ENCODE data around the gene MSH2.
A peak's percentile ranks its signal among the peaks of the same experiment; 100 is the strongest.
"Not testable (repeated sequence)": the region's sequence is repeated elsewhere in the genome, so short reads cannot be mapped to it uniquely, and the experiment has no call there.

Gene MSH2

DNA sequence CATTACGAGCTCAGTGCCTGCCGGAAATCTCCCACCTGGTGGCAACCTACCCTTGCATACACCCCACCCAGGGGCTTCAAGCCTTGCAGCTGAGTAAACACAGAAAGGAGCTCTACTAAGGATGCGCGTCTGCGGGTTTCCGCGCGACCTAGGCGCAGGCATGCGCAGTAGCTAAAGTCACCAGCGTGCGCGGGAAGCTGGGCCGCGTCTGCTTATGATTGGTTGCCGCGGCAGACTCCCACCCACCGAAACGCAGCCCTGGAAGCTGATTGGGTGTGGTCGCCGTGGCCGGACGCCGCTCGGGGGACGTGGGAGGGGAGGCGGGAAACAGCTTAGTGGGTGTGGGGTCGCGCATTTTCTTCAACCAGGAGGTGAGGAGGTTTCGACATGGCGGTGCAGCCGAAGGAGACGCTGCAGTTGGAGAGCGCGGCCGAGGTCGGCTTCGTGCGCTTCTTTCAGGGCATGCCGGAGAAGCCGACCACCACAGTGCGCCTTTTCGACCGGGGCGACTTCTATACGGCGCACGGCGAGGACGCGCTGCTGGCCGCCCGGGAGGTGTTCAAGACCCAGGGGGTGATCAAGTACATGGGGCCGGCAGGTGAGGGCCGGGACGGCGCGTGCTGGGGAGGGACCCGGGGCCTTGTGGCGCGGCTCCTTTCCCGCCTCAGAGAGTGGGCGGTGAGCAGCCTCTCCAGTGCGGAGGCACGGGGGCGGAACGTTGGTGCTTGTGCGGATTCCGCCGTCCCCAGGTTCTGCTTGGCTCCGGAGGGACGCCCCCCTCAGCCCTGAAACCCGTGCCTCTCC, at the start of gene MSH2:
Gene MSH2 (plus strand): TSS at position 352 of the 804 bp plus-strand sequence. CDS start 36 bp downstream, at position 388.
- peak; percentile 88 for DNase-seq (ENCODE audit: low read depth)

DNA sequence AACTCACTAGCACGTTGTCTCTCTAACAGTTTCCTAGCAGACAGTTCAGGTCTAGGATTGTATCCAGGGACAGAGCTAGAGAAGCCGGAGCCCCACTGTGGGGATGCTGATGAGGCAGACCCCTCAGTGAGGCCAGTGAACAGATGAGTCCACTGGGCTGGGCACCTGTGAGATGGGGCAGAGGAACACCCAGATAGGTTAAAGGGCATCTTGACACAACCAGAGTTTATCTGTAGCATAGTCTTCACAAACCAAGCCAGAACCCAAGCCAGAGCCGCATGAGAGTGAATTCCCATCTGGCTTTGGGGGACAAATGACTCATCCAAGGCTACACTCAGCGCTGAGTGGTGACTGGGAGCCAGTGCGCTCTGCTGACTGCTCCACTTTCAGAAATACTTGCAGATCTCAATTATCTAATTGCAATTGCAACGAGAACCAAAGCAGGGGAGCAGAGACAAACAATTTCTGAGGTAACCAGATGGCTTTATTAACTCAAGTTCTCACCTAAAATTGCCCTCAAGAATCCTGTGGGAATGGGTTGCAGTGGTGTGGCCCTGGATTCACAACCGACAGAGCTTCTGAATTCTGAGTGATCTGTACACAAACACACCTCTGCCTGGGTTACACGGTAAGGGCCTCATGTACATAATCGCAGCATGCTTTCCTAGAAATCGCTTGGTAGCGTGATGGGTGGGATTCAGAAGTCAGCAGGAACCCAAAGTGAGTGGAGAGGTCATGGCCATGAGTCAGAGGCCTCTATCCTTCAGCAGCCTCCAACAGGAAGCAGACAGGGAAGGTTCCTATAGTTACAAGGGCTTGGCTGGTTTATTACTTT, 48.7 kb upstream of the MSH2 start:
- DNase-seq (ENCODE audit: low read depth), result no peak

DNA sequence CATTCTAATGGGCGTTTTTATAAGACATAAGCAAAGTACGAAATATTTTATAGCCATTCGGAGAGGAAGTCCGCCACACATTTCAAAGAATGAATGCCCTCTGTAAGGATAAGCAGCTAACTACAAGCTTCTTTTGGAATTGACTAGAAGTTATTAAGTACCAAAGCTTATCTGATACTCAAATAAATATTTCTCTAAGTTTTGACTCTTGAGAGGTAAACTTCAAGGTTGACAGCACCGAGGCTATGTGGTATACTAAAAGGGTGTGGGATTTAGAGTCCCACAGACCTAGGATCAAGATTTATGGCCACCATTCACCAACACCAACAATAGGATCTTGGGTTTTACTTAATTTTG, 48.1 kb upstream of the MSH2 start:
- DNase-seq (ENCODE audit: low read depth), result no peak

DNA sequence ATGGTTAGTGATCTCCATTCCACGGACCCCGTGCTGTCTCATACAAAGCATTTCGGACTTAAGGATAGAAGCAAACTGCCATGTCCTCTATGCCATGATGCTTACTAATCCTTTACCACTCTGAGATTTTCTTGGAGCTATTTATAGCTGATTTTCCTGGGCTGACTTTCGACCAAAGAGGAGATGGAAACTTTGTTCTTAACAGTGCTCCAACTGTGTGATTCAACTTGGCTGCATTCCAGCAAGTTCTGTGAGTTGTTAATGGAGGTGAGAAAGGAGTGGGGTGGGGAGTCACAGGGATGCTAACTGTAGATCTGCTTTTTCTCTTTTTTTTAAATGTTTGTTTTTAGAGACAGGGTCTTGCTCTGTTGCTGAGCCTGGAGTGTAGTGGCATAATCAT, 45.5 kb upstream of the MSH2 start:
- DNase-seq (ENCODE audit: low read depth), result no peak

DNA sequence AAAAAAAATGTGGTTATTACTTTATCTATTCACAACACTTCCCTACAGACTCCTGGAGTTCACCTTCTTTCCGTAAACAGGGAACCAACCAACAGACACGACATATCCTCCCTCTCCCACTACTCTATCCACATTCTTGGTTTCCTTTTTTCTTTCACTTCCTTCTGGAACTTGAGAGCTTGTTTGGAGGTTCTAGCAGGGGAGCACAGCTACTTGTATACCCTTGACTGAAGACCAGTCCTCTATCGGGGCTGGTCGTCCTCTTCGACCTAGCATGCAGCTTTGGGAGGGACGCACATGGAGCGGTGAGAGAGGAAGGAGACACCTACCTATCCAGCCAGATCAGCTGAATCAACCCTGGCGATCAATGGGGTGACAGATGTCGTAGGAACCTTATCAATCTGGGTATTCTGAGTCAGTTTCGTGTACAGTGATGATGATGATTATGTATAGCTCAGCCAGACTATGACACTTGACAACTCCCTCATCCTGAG, 43.5 kb upstream of the MSH2 start:
- no peak for DNase-seq (ENCODE audit: low read depth)

DNA sequence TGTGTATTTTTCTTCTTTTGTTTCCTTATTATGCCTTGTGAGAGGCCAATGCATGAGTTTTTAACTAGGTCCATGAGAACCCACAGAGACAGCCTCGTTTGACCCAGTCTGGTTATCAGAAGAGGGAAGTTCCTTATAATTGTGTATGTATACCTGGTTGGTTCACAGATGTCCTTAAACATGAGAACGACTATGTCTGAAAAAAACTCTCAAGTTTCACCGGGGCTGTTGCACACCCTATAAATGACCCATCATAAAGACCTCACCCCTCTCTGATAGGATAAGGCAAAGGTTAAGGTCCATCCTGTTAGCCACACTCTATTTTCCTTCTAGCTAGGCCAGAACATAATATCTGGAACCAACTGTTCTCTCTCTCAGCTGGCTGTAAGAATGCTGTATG, 42.7 kb upstream of the MSH2 start:
- no peak for DNase-seq (ENCODE audit: low read depth)

DNA sequence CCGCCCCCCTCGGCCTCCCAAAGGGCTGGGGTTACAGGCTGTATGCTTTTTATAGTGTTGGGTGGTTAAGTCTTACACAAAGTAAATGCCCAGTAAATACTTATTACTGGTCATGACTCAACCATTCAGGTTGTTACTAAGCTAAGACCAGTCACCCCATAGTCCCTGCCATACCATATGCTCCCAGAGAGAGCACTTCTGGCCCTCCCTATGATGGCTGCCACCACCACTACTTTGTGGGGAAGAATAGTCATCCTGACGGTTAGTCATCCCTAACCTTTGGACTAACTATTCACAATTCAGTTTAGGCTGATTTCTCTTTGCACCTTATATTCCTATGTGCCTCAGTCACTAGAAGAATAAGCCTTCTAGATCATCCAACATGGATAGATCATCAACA, 42.0 kb upstream of the MSH2 start:
- no peak for DNase-seq (ENCODE audit: low read depth)

DNA sequence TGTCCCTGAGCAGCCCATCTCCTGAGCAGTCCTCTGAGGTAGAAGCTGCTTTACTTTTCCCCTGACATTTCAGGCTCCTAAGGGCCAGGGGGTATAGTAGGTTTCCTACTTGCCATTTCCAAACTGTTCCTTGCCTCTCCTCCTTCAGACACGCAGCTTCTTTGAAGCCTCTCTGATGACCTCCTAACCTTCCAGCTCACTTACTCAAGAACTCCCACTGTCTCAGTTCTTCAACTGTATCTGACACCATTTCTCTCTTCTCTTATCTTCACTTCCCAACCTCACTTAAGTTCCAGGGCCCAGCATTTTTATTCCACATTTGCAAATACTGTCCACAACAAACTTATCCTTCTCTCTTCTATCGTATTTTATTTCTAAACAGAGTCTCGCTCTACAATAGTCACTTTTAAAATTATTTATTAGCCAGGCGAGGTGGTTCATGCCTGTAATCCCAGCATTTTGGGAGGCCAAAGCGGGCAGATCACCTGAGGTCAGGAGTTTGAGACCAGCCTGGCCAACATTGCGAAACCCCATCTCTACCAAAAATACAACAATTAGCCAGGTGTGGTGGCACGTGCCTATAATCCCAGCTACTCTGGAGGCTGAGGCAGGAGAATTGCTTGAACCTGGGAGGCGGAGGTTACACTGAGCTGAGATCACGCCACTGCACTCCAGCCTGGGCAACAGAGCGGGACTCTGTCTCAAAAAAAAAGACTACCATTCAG, 41.3 kb upstream of the MSH2 start:
- DNase-seq (ENCODE audit: low read depth), result not testable (repeated sequence)

DNA sequence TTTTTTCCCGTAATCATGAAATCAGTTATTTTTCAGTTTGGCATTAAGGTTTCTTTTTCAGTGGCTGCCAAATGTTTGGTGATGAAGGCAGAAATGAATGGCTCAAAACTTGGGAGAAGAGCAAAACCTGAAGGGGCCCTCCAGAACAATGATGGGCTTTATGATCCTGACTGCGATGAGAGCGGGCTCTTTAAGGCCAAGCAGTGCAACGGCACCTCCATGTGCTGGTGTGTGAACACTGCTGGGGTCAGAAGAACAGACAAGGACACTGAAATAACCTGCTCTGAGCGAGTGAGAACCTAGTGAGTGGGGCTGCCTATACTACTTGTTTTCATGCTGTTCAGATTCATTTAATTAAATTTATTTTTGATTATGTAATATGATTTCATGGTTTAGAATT, 29.2 kb upstream of the MSH2 start:
- no peak for DNase-seq (ENCODE audit: low read depth)

DNA sequence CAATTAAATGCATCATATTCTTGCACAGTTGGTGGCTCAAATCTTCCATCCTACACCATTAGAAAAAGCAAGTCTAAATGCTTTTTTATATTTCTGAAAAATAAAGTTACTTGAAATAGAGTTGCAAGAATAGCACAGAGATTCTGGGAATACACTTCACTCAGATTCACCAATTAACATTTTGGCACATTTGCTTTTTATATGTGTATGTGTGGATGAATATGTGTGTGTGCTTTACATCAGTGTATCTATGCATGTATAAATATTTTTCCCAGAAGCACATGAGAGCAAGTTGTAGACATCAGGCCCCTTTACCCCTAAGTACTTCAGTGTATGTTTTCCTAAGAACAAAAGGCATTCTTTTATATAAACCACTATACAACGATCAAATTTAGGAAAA, 27.6 kb upstream of the MSH2 start:
- DNase-seq (ENCODE audit: low read depth), result no peak

DNA sequence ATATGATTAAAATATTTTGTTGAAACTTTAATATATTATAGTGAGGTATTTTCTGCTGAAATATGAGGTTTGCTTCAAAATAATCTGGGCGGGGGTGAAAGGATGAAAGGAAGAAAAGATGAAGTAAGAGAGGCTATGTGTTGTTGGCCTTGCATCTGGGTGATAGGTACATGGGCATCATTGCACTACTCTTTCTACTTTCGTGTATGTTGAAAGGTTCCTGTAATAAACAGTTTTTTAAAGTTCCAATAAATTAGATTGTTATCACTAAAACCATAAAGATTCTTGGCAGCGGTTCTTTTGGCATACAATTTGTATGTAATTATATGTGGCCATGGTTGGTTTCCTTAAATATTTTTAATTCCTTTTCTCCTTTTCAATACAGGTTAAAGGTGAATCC, 23.6 kb upstream of the MSH2 start:
- DNase-seq (ENCODE audit: low read depth), result no peak

DNA sequence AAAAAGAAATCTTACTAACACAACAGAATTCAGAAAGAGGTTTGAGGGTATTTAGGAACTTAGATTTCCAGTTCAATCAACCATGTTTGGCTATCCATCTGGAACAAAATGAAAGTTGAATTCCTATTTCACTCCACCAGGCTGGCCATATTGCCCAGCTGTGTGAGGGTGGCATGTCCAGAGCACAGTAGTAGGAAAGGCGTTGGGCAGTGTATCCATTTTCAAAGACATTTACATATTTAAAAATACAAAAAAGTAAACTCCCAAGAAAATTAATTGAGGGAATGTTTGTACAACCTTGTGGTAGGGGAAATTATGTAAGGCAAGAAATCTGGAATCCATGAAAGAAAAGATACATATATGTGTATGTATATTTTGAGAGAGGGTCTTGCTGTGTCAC, 21.5 kb upstream of the MSH2 start:
- no peak for DNase-seq (ENCODE audit: low read depth)

DNA sequence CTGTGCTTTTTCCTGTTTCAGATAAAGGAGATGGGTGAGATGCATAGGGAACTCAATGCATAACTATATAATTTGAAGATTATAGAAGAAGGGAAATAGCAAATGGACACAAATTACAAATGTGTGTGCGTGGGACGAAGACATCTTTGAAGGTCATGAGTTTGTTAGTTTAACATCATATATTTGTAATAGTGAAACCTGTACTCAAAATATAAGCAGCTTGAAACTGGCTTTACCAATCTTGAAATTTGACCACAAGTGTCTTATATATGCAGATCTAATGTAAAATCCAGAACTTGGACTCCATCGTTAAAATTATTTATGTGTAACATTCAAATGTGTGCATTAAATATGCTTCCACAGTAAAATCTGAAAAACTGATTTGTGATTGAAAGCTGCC, 16.4 kb upstream of the MSH2 start:
- DNase-seq (ENCODE audit: low read depth), result no peak

DNA sequence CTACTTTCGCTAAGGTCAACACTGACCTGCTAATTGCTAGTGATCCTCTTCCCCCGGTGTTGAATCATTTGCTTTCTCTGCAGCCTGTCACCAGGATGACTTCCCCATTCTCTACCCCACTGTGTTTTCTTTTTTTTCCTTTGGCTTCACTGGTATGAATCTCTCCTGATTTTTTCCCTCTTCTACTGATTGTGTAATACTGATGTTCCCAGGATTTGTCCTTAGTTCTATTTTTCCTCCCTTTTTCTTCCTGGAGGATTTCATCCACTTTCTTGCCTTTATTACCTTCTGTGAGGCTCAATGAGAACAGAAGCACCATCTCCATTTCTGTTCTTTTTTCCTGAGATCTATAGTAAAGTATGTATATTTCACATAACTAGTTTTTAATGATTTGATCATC, 14.1 kb upstream of the MSH2 start:
- no peak for DNase-seq (ENCODE audit: low read depth)

DNA sequence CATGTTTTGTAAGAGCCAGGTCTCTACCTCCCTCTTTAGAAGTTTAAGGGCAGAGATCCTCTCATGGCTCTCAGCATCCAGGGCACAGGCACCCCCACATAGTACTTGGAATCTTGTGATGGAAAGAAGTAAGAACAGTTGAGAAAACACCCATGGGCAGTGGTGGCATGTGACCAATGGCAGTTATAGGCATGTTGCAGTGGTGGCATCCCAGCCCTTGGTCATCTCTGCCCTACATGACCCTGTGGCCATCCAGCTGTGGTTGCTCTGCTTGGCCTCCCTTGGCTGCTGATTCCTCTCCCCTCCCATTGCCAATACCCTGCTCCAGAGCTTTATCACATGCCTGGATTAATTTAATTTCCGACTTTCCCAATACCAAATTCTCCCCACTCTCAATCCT, 13.3 kb upstream of the MSH2 start:
- DNase-seq (ENCODE audit: low read depth), result no peak

DNA sequence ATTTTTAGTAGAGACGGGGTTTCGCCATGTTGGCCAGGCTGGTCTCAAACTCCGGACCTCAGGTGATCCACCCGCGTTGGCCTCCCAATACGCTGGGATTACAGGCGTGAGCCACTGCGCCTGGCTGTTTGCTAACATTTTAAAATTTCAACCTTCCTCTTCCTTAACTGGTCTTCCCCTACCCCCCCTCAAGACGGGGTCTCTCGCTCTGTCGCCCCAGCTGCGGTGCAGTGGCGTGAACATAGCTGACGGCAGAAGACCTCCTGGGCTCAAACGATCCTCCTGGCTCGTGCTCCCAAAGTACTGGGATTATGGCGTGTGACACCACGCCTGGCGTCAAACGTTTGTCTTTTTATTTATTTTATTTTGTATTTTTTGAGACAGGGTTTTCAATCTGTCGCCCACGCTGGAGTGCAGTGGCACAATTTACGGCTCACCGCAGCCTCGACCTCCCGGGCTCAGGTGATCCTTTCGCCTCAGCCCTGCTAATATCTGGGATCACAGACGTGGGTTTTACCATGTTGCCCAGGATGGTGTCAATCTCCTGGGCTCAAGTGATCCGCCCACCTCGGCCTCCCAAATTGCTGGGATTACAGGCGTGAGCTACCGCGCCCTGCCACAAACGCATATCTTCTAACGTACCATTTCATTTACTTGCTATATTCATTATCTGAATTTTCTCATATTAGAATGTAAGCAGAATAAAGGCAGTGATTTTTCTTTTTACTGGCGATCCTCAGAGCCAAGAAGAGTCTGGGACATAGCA, 984 bp upstream of the MSH2 start:
- no peak for DNase-seq (ENCODE audit: low read depth)

DNA sequence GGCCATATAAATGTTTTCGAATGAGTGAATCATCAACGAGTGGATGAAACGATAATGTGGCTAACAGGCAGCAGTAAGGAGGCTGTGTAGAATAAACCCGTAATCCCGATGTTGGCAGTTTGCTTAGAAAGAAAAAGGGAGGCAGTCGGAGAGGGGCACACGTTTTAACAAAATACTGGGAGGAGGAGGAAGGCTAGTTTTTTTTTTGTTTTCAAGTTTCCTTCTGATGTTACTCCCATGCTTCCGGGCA, 476 bp upstream of the MSH2 start:
- no peak for DNase-seq (ENCODE audit: low read depth)

DNA sequence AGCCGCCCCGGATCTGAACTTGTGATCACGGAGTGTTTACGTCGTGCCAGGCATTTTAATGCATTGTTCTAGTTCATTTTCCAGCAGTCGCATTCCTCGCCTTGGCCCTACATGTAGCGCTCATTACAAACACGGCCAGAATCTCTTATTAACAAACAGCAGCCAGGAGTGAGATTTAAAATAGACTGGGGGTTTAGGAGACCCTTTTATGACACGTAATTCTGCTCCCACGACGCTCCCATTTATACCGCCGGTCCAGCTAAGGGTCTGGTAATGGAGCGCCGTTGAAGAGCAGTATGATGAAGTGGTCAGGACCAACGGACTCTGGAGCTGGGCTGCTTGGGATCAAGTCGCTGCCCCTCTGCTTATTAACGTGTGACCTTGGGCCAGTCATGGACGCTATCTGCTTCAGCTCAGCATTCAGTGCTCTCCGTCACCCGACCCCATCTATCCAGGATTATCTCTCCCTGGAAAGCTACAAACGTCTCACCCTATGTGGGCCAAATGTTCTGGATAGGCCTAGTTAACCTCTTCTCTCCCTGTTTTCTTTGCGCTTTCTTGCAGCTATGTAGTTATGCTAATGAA, 745 bp downstream of the MSH2 start:
- no peak for DNase-seq (ENCODE audit: low read depth)

DNA sequence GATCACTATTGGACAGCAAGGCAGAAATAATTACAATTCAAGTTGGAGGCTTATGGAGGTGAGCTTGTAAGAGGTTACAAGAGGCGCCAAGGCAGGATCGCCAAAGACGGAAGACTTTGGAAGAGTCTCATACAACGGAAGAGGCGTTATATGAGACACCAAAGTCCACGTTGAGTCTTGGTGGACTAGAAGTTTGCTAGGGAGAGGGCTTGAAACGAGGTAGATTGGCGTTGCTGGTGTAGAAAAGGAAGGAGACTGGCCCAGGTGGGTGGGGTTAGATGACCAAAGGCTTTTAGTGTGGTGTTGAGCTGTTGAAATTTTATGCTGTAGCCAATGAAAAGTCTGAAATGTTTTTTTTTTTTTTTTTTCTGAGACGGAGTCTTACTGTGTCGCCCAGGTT, 1.4 kb downstream of the MSH2 start:
- no peak for DNase-seq (ENCODE audit: low read depth)

DNA sequence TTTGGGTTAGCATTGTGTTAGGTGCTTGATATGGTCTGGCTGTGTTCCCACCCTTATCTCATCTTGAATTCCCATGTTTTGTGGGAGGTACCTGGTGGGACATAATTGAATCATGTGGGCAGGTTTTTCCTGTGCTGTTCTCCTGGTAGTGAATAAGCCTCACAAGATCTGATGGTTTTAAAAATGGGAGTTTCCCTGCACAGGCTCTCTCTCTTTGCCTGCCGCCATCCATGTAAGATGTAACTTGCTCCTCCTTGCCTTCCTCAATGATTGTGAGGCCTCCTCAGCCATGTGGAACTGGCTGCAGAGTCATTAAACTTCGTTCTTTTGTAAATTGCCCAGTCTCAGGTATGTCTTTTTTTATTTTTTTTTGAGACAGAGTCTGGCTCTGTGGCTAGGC, 2.8 kb downstream of the MSH2 start:
- DNase-seq (ENCODE audit: low read depth), result no peak

DNA sequence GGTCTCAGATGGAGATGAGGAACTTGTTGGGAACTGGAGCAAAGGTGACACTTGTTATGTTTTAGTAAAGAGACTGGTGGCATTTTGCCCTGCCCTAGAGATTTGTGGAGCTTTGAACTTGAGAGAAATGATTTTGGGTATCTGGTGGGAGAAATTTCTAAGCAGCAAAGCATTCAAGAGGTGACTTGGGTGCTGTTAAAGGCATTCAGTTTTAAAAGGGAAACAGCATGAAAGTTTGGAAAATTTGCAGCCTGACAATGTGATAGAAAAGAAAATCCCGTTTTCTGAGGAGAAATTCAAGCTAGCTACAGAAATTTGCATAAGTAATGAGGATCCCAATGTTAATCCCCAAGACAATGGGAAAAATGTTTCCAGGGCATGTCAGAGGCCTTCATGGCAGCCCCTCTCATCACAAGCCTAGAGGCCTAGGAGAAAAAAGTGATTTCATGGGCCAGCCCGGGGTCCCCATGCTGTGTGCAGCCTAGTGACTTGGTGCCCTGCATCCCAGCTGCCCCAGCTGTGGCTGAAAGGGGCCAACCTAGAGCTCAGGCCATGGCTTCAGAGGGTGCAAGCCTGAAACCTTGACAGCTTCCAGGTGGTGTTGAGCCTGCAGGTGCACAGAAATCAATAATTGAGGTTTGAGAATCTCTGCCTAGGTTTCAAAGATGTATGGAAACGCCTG, 3.8 kb downstream of the MSH2 start:
- DNase-seq (ENCODE audit: low read depth), result not testable (repeated sequence)
